NT2/D1 (cell line): Measurements from ENCODE around the gene TMEM131.
"Not testable (repeated sequence)": the region's sequence is repeated elsewhere in the genome, so short reads cannot be mapped to it uniquely, and the experiment has no call there.

Experiments
- DNase-seq: peaks from one replicate; pipeline ENCODE4 v3.0.0-alpha.2; 2011; ENCODE audit warnings: low read depth, low spot score
- H3K27me3 ChIP-seq: 2 replicates; pipeline ENCODE4 v1.6.0; 2011; ENCODE audit warnings: mild to moderate bottlenecking; ENCODE audit not compliant: insufficient read length, insufficient read depth
- H3K36me3 ChIP-seq: 2 replicates; pipeline ENCODE4 v1.6.1; 2011; ENCODE audit warnings: mild to moderate bottlenecking, low read length, mixed read lengths; ENCODE audit not compliant: insufficient read depth, insufficient read length
- H3K4me1 ChIP-seq: 2 replicates; pipeline ENCODE4 v1.5.1; 2011; ENCODE audit not compliant: insufficient read depth, insufficient read length
- H3K4me3 ChIP-seq: 2 replicates; pipeline ENCODE4 v1.5.1; 2011; ENCODE audit warnings: low read depth; ENCODE audit not compliant: insufficient read length
- H3K9ac ChIP-seq: 2 replicates; pipeline ENCODE4 v1.6.0; 2011; ENCODE audit warnings: low read depth; ENCODE audit not compliant: insufficient read length
- H3K9me3 ChIP-seq: 2 replicates; pipeline ENCODE4 v1.5.1; 2011; ENCODE audit warnings: mild to moderate bottlenecking, low read length; ENCODE audit not compliant: insufficient read depth
- SUZ12 ChIP-seq: IDR thresholded peaks from 2 replicates; pipeline ENCODE4 v1.6.1; 2011; ENCODE audit not compliant: insufficient read length, insufficient read depth; ENCODE audit errors: extremely low read depth
- YY1 ChIP-seq: IDR thresholded peaks from 2 replicates; pipeline ENCODE4 v1.6.1; 2011; ENCODE audit not compliant: insufficient read length, insufficient read depth
- ZNF274 ChIP-seq: IDR thresholded peaks from 2 replicates; pipeline ENCODE4 v1.6.1; 2011; ENCODE audit warnings: mild to moderate bottlenecking, low read depth, low read length

The TMEM131 gene

DNA sequence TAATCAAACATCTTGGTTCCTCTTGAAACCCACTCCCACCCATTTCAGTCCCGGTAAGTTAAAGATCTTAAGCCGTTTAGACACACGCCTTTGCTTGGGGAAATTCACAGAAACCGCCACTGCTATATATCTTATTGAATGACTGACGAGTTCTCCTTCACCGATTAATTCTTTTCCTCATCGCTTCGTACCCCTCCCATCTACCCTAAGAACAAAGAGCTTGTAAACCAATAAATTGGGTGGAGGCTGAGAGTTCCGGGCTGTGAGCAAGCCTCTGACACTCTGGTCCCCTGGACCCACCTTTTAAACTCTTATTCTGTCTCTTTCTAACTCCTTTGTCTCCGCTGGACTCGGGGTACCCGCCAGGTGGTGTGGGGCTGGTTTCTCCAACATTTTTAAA lies 30.6 kb downstream of the TMEM131 start:
- H3K4me1 ChIP-seq = no peaks in the 10 kb centered on the region

GRCh38 chr2:97963880-97964279 lies 31.9 kb downstream of the TMEM131 start:
- TF ChIP-seq SUZ12 (no peak), YY1 (no peak), ZNF274 (no peak)
- Histone ChIP-seq H3K36me3 (no peaks in the 10 kb centered on the region), H3K27me3 (no peaks in the 10 kb centered on the region), H3K4me1 (no peaks in the 10 kb centered on the region), H3K9me3 (no peaks in the 10 kb centered on the region), H3K4me3 (no peak overlapping the region), H3K9ac (no peak overlapping the region)
- DNase-seq = no peak

More for the DNA sequence above, 30.6 kb downstream of the TMEM131 start:
- H3K4me3 ChIP-seq = no peak overlapping the region
- DNase-seq = no peak
- H3K36me3 ChIP-seq = no peaks in the 10 kb centered on the region
- no peak for TF ChIP-seq ZNF274
- no peak for TF ChIP-seq SUZ12
- no peak for TF ChIP-seq YY1
- H3K9ac ChIP-seq = no peak overlapping the region
- H3K9me3 ChIP-seq = no peaks in the 10 kb centered on the region
- no peaks in the 10 kb centered on the region for H3K27me3 ChIP-seq

GRCh38 chr2:97963079-97963406 lies 32.7 kb downstream of the TMEM131 start:
- Histone ChIP-seq H3K4me3 (no peak overlapping the region), H3K36me3 (no peaks in the 10 kb centered on the region), H3K27me3 (no peaks in the 10 kb centered on the region), H3K9me3 (no peaks in the 10 kb centered on the region), H3K9ac (no peak overlapping the region), H3K4me1 (no peaks in the 10 kb centered on the region)
- TF ChIP-seq YY1 = no peak
- no peak for TF ChIP-seq ZNF274
- TF ChIP-seq SUZ12 = no peak
- no peak for DNase-seq

GRCh38 chr2:97961534-97961933 lies 34.2 kb downstream of the TMEM131 start:
- no peak overlapping the region for H3K9ac ChIP-seq
- no peak for DNase-seq
- TF ChIP-seq SUZ12 = no peak
- no peak for TF ChIP-seq YY1
- no peak for TF ChIP-seq ZNF274
- H3K36me3 ChIP-seq = no peaks in the 10 kb centered on the region
- H3K4me3 ChIP-seq = no peak overlapping the region
- no peaks in the 10 kb centered on the region for H3K4me1 ChIP-seq
- H3K9me3 ChIP-seq = no peaks in the 10 kb centered on the region
- H3K27me3 ChIP-seq = no peaks in the 10 kb centered on the region

- TF ChIP-seq SUZ12 (no peak), ZNF274 (no peak), YY1 (no peak)
- no peaks in the 10 kb centered on the region for H3K27me3 ChIP-seq
- no peak overlapping the region for H3K4me3 ChIP-seq
- H3K4me1 ChIP-seq = no peaks in the 10 kb centered on the region
- no peak overlapping the region for H3K9ac ChIP-seq
- no peaks in the 10 kb centered on the region for H3K36me3 ChIP-seq
- no peak for DNase-seq
- no peaks in the 10 kb centered on the region for H3K9me3 ChIP-seq
Observed at GRCh38 chr2:97958184-97958583, 37.6 kb downstream of the TMEM131 start.

DNA sequence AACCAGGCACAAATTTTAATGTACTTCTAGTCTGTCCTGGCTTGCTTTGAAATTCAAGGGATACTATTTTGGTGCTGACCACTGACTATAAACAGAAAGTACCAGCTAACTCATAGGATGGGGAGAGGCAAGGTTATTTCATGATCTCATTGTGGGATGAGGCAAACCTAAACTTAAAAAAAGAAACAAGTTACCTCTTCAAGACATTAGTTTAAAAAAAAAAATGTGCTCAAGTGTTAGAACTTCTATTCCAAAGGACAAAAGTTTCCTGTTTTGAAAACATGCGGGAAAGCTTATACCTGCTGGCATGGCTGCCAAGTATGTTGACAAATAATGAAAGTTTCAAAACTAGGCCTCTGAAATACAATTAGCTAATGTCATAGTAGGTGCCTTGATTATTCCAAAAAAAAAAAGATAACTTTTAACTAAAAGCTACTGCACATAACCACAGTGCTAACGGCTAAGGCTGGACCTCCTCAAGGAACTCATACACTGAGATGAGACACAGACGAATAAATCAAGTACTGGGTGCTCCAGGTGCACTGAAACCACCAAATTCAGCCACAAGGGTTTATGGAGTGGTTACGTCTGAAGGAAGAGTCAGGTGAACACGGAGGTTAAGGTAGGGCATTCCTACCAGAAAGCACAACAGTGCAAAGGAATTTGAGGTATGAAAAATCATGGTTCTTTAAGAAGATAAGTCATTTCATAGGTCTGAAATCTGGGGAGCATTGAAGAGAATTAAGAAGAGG lies 38.1 kb downstream of the TMEM131 start:
- Histone ChIP-seq H3K36me3 (no peaks in the 10 kb centered on the region), H3K4me1 (no peaks in the 10 kb centered on the region), H3K9ac (no peak overlapping the region), H3K4me3 (no peak overlapping the region), H3K27me3 (no peaks in the 10 kb centered on the region), H3K9me3 (no peaks in the 10 kb centered on the region)
- no peak for DNase-seq
- no peak for TF ChIP-seq ZNF274
- no peak for TF ChIP-seq YY1

DNA sequence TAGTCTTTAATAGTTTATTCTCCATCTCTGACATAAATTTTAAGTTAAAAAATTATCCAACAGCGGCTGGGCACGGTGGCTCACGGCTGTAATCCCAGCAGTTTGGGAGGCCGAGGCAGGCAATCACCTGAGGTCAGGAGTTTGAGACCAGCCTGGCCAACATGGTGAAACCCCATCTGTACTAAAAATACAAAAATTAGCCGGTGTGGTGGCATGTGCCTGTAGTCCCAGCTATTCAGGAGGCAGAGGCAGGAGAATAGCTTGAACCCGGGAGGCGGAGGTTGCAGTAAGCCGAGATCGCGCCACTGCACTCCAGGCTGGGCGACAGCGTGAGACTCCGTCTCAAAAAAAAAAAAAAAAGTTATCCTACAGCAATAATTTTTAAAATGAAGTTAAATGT lies 39.0 kb downstream of the TMEM131 start:
- not testable (repeated sequence) for DNase-seq, H3K4me3 ChIP-seq, H3K36me3 ChIP-seq, H3K9ac ChIP-seq, H3K9me3 ChIP-seq, H3K4me1 ChIP-seq, H3K27me3 ChIP-seq

- DNase-seq = no peak
- Histone ChIP-seq H3K4me3 (no peak overlapping the region), H3K27me3 (no peaks in the 10 kb centered on the region), H3K4me1 (no peaks in the 10 kb centered on the region), H3K36me3 (no peaks in the 10 kb centered on the region), H3K9ac (no peak overlapping the region), H3K9me3 (no peaks in the 10 kb centered on the region)
- TF ChIP-seq SUZ12 (no peak), ZNF274 (no peak), YY1 (no peak)
Observed at GRCh38 chr2:97953853-97954252, 41.9 kb downstream of the TMEM131 start.
